Measurements from ENCODE around the gene SPP2. TPM values are rescaled to one million over a fixed set of nuclear protein-coding genes. Genes with fewer than 3 reads are reported as not detected.
A peak's percentile ranks its signal among the peaks of the same experiment; 100 is the strongest.

SPP2 gene
- total RNA-seq, 1 donor from 2014 or later, result not detected

GRCh38 chr2:234092344-234092743 is 41.8 kb downstream of the SPP2 start:
- DNase-seq, result no peak

- DNase-seq, result no peak
These were observed 44.8 kb downstream of the SPP2 start for GRCh38 chr2:234095301-234095700.

GRCh38 chr2:234096164-234096563 is 45.7 kb downstream of the SPP2 start:
- no peak for DNase-seq

DNA sequence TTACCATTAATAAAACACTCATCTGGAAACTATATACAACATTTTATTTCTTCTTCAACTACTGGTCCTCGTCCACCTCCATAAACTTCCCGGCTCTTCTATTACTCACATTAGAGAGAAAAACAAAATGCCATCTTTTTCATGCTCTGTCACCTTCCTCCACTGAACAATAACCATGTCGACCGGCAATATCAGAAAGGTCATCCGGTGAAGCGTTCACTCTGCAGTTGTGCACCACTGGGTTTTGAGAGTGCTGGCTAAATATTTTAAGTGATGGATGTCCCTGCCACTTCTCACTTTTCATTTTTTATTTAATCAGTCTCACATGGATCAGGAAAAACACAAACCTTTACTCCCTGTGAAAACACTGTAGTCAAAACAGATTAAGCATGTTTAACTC is 48.2 kb downstream of the SPP2 start:
- no peak for DNase-seq

DNA sequence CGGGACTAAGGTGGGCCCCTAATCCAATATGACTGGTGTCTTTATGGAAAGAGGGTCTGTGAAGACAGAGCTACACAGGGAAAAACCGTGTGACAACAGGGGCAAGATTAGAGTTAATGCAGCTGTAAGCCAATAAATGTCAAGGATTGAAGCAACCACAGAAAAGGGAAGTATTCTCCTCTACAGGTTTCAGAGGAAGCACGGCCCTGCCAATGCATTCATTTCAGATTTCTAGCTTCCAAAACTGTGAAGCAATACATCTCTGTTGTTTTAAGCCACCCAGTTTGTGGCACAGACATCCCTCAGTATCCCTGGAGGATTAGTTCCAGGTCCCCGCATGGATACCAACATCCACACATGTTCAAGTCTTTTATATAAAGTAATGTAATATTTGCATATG is 48.8 kb downstream of the SPP2 start:
- no peak for DNase-seq

DNA sequence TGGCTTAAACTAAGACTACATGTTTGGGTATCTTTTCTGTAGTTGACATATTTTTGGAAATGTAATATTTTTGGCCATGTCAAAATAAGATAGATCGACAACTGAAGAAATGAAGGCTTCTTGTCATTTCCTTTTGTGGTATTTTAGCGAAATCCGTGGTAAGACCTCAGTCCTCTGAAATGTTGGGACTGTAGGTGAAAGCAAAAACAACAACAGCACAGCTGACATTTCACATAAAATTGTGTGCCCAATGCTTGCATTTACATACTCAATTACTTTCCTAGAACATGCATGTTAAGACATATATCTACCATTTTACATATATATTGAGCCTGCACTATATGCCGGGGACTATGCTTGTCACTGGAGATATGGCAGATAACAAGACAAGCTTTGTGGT is 50.2 kb downstream of the SPP2 start:
- DNase-seq, result no peak

GRCh38 chr2:234102112-234102511 is 51.6 kb downstream of the SPP2 start:
- no peak for DNase-seq

DNA sequence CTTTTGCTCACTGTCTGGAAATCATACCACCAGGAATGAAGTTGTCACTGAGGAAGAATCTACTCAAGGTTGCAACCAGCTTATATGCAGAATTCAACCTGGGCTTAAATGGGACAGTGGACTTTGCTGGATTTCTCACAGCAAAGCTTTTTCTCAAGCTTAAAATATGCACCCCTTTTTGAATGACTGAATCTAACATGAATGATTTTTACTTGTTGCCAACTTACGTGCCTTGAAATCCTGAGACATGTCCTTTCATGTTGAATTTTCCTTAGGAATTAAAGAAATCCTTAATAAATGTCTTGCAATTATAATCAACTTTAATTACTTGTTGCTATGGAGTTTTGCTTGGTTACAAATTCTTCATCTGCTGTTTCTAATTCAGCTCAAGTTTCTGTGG is 57.4 kb downstream of the SPP2 start:
- DNase-seq, result no peak

DNA sequence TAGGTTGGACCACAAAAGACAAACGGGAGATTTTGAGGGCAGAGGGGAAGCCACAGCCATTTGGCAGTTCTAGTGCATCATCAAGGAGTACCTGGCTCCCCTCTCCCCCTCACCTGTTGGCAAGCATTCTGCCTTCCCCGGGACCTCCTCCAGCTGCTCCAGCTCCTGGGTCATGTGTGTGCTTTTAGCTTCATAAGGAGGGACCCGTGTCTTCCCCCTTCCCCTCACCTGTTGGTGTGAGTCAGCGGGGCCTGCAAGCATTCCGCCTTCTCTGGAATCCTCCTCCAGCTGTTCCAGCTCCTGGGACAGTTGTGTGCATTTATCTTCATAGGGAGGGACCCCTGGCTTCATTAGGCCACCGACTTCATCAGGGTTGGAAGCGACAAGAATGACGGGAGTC is 58.8 kb downstream of the SPP2 start:
- no peak for DNase-seq

DNA sequence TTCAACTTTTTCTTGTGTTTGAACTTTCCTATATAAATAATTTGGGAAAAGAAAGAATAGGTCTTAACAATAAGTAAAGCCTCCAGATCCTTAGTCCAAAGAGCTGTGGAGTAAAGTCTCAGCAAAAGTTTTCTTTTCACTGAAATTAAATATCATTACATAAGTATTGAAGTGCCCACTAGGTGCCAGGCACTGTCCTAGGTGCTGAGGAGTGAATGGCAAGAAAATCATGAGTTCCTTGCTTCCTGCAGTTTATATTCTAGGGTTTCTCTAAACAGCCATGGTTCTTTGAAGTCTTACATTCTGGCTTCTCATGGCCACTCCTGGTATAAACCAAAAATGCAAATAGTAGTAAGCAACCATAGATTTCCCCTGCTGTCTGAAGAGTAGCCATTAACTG is 59.7 kb downstream of the SPP2 start:
- DNase-seq, result peak; percentile 16

DNA sequence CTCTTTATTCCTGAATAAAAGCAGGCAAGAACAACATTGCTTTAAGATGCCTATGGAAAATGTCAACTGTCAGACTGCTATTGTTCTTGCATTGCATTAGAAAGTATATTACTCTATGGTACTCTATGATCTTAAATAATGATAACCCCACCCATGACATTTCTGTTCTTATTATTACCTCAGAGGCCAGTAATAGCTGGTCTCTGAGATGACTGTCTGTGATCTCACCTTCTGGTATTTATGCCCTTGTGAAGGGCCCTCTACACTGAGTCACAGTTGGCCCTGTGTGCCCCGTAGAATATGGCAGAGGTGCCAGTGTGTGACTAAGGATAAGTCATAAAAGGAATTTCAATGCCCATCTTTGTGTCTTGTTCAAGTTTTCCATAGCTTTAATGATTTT is 61.0 kb downstream of the SPP2 start:
- no peak for DNase-seq

DNA sequence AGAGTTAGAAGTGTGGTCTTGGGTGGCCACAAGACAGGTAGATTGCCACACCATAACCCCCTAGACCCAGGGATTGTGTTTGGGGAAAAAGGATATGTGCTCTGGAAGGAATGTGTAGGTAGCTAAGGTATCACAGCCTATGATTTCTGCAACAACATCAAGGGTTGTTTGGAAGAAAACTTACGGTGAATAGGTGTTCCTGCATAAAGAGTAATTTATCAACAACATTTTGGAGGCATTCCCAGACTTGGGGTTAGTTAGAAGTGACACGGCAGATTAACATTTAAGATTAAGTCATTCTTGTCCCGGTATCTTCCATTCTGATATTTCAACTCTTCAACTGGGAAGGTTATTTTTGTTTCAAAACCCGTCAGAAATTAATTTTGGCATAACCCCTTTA is 65.5 kb downstream of the SPP2 start:
- no peak for DNase-seq

DNA sequence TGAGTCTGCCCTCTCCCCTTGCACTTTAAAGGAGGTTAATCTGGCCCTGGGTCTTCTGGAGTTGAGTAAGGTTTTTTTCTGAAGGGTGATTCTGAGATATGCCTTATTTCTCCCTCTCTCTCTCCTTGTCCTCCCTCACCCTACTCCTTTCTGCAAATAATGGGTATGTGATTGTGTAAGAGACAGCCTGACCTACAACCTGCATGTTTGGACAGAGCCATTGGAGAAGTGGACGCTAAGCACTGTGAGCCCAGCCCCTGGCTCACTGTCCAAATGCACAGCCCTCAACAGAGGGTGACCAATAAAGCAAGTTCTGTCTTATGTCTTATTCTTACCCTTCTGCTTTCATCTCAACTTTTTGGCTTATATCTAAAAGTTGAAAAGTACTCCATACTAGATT is 71.5 kb downstream of the SPP2 start:
- DNase-seq, result no peak

DNA sequence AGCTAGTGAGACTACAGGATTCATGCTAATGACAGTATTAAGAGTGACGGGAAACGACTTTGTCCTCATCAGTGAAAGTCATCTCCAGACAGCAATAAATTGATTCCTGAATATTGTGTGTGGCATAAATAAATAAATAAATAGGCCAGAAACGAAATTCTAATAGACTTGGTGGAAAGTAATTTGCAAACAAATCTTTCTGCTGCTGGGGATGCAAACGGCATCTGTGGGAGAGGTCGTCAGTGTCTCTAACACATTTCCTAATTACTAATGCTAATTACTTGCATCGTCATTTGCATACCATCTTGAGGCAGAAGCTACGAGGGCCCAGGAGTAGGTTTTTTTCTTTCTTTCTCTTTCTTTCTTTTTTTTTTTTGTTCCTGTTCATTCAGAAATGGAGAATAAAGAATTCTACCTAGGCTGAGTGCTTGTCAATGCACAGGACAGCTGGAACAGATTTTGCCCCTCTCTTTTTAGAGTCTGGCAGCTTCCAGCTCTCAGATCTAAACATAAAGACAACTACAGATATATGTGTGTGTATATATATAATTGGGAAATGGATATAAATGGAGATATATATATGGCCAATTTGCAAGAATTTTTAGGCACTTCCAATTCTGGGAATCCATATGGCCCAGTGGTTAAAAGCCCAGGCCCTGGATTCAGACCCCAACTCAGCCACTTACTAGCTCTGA is 75.1 kb downstream of the SPP2 start:
- no peak for DNase-seq

DNA sequence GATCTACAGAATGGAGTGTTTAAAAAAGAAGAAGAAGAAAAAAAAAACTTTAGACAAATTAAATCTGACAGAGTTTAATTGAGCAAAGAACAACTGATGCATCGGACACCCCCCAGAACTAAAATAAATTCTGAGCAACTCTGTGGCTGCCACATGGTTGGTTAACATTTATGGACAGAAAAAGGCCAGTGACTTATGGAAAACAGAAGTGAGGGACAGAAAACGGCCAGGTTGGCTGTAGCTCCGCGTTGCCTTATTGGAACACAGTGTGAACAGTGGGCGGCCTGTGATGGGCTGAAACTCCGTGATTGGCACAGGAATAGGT is 75.6 kb downstream of the SPP2 start:
- no peak for DNase-seq

Other genes starting within 250 kb of the SPP2 start
- 10.4 and 19.8 TPM in 2 replicates for gene HJURP, start 196.2 kb upstream of the SPP2 start, total RNA-seq
- gene TRPM8, start 133.3 kb upstream of the SPP2 start, total RNA-seq, result not detected in 2 replicates

Measured in dermis blood vessel endothelial cell (primary cell).